GM19328 (cell line): Measurements from ENCODE around the gene FBXO27.
"Not testable (repeated sequence)": the region's sequence is repeated elsewhere in the genome, so short reads cannot be mapped to it uniquely, and the experiment has no call there.

ENCODE experiments used
- ATAC-seq: cut with Tn5 transposase; IDR thresholded peaks from one replicate; pipeline ENCODE4 v1.9.1; 2021; ENCODE audit warnings: mild to moderate bottlenecking, moderate library complexity; ENCODE audit not compliant: unreplicated experiment

The FBXO27 gene

GRCh38 chr19:39045506-39045905 is 13.2 kb upstream of the FBXO27 start:
- ATAC-seq, result no peak

GRCh38 chr19:39038098-39038497 is 5.7 kb upstream of the FBXO27 start:
- ATAC-seq, result no peak

GRCh38 chr19:39037194-39037593 is 4.8 kb upstream of the FBXO27 start:
- no peak for ATAC-seq

- no peak for ATAC-seq
Observed at GRCh38 chr19:39036581-39036980, 4.2 kb upstream of the FBXO27 start.

GRCh38 chr19:39031368-39032062 is 834 bp downstream of the FBXO27 start:
- ATAC-seq, result no peak

GRCh38 chr19:39030854-39031367 is 1.4 kb downstream of the FBXO27 start:
- ATAC-seq, result no peak

GRCh38 chr19:39024875-39025641 is 7.3 kb downstream of the FBXO27 start:
- ATAC-seq, result no peak

GRCh38 chr19:39021063-39021462 is 11.3 kb downstream of the FBXO27 start:
- no peak for ATAC-seq

- no peak for ATAC-seq
Observed at GRCh38 chr19:39017646-39018045, 14.7 kb downstream of the FBXO27 start.

GRCh38 chr19:39017026-39017425 is 15.3 kb downstream of the FBXO27 start:
- no peak for ATAC-seq

GRCh38 chr19:39014037-39014436 is 18.3 kb downstream of the FBXO27 start:
- no peak for ATAC-seq

- no peak for ATAC-seq
Observed at GRCh38 chr19:39009001-39009400, 23.3 kb downstream of the FBXO27 start.

- ATAC-seq, result no peak
Observed at GRCh38 chr19:39008137-39008536, 24.2 kb downstream of the FBXO27 start.

- ATAC-seq, result no peak
Observed at GRCh38 chr19:39007096-39007495, 25.3 kb downstream of the FBXO27 start.

- no peak for ATAC-seq
Observed at GRCh38 chr19:39004403-39004802, 27.9 kb downstream of the FBXO27 start.

GRCh38 chr19:39003796-39004195 is 28.6 kb downstream of the FBXO27 start:
- no peak for ATAC-seq

GRCh38 chr19:39003188-39003587 is 29.2 kb downstream of the FBXO27 start:
- no peak for ATAC-seq

GRCh38 chr19:39001041-39001440 is 31.3 kb downstream of the FBXO27 start:
- no peak for ATAC-seq

GRCh38 chr19:38997576-38997975 is 34.8 kb downstream of the FBXO27 start:
- not testable (repeated sequence) for ATAC-seq

- no peak for ATAC-seq
Observed at GRCh38 chr19:38993271-38993670, 39.1 kb downstream of the FBXO27 start.

GRCh38 chr19:38990949-38991697 is 41.2 kb downstream of the FBXO27 start:
- no peak for ATAC-seq
